ENCODE measurements around the gene SMG6.

- TF ChIP-seq CTCF (IDR thresholded peaks at IDR 0.05) (no peak), ZFX (IDR thresholded peaks at IDR 0.05; ENCODE audit: borderline replicate concordance) (no peak)
Measured at GRCh38 chr17:2064520-2064971, 239.0 kb downstream of the SMG6 start.

Data from 22Rv1 (cell line).